Left kidney (tissue), 2 donors: ENCODE data around the gene PIMREG. TPM values are rescaled to one million over a fixed set of nuclear protein-coding genes. Genes with fewer than 3 reads are reported as not detected.

ENCODE experiments used
- DNase-seq: peaks from one replicate; pipeline ENCODE4 v3.0.0-alpha.2; 2013
- polyA plus RNA-seq: library from polyadenylated mRNA; unstranded; fragments of 120-200 nt; gene quantifications from one replicate; pipeline ENCODE4 v1.2.1, GENCODE V29; 2013; ENCODE audit not compliant: insufficient read length

The PIMREG gene
- polyA plus RNA-seq, 1 donor = 43.5 TPM

GRCh38 chr17:6460531-6461161, 16.4 kb downstream of the PIMREG start:
- no peak for DNase-seq

GRCh38 chr17:6461246-6461645, 17.0 kb downstream of the PIMREG start:
- DNase-seq = no peak

- no peak for DNase-seq
These were observed 17.7 kb downstream of the PIMREG start for GRCh38 chr17:6461792-6462524.

- no peak for DNase-seq
These were observed 18.4 kb downstream of the PIMREG start for GRCh38 chr17:6462692-6463091.

- DNase-seq = no peak
These were observed 19.6 kb downstream of the PIMREG start for GRCh38 chr17:6463616-6464445.

GRCh38 chr17:6464446-6465041, 20.3 kb downstream of the PIMREG start:
- no peak for DNase-seq

- DNase-seq = no peak
These were observed 21.1 kb downstream of the PIMREG start for GRCh38 chr17:6465206-6466003.

GRCh38 chr17:6467567-6467966, 23.3 kb downstream of the PIMREG start:
- DNase-seq = no peak

- no peak for DNase-seq
These were observed 24.0 kb downstream of the PIMREG start for GRCh38 chr17:6468051-6468790.

- no peak for DNase-seq
These were observed 26.0 kb downstream of the PIMREG start for GRCh38 chr17:6470146-6470718.

- DNase-seq = no peak
These were observed 26.7 kb downstream of the PIMREG start for GRCh38 chr17:6470751-6471521.

GRCh38 chr17:6471531-6472465, 27.5 kb downstream of the PIMREG start:
- no peak for DNase-seq

- no peak for DNase-seq
These were observed 28.3 kb downstream of the PIMREG start for GRCh38 chr17:6472517-6472916.

- peak; percentile 80 for DNase-seq
These were observed 29.0 kb downstream of the PIMREG start for GRCh38 chr17:6473128-6473767.

- DNase-seq = no peak
These were observed 30.1 kb downstream of the PIMREG start for GRCh38 chr17:6474376-6474775.

GRCh38 chr17:6474906-6475305, 30.7 kb downstream of the PIMREG start:
- no peak for DNase-seq

- DNase-seq = no peak
These were observed 31.2 kb downstream of the PIMREG start for GRCh38 chr17:6475411-6475810.
